Calu3 (cell line): ENCODE results near the gene IL6ST. TPM values are rescaled to one million over a fixed set of nuclear protein-coding genes. Genes with fewer than 3 reads are reported as not detected.

Source experiments
- BruUV-seq: library from RNA; stranded (reverse); fragments of 400-500 nt; replicated peaks from 2 replicates; lab custom pipeline; 2021; lab: Mats Ljungman, UMichigan
- CTCF ChIA-PET: fragments of 300-600 bp; sonication (Branson Sonifier 250); formaldehyde crosslinking; loops from one replicate; lab custom pipeline; 2022; ENCODE audit warnings: antibody characterized with exemption; lab: Charles Lee
- DNase-seq: peaks from one replicate; pipeline ENCODE4 v3.0.0; 2022
- H3K27ac Mint-ChIP-seq: one replicate; pipeline ENCODE4 v1.8.0; 2022; ENCODE audit warnings: mixed read lengths; ENCODE audit not compliant: unreplicated experiment
- H3K27me3 Mint-ChIP-seq: one replicate; pipeline ENCODE4 v1.8.0; 2022; ENCODE audit warnings: mixed read lengths; ENCODE audit not compliant: unreplicated experiment
- H3K36me3 Mint-ChIP-seq: one replicate; pipeline ENCODE4 v1.8.0; 2022; ENCODE audit warnings: mild to moderate bottlenecking, moderate library complexity, mixed read lengths; ENCODE audit not compliant: insufficient read depth, unreplicated experiment
- H3K4me1 Mint-ChIP-seq: one replicate; pipeline ENCODE4 v1.8.0; 2022; ENCODE audit warnings: mild to moderate bottlenecking, low read depth, mixed read lengths; ENCODE audit not compliant: unreplicated experiment
- H3K4me3 Mint-ChIP-seq: one replicate; pipeline ENCODE4 v1.8.0; 2022; ENCODE audit warnings: mild to moderate bottlenecking, low read depth, moderate library complexity, mixed read lengths; ENCODE audit not compliant: unreplicated experiment
- H3K9me3 Mint-ChIP-seq: one replicate; pipeline ENCODE4 v1.8.0; 2022; ENCODE audit warnings: low read depth, mixed read lengths; ENCODE audit not compliant: unreplicated experiment
- intact Hi-C: fragments of 100-400 bp; cut with micrococcal nuclease; formaldehyde crosslinking; loops from one replicate; pipeline ENCODE4 v1.10.0; 2022; ENCODE audit not compliant: unreplicated experiment
- total RNA-seq: library from RNA; stranded (reverse); gene quantifications from 2 replicates; pipeline ENCODE4 v1.2.3, GENCODE V29; 2022
- TF ChIP-seq, protein P1 (sequence below): fragments of 200-600 bp; IDR thresholded peaks from one replicate; pipeline ENCODE4 v1.8.0; 2022; ENCODE audit warnings: antibody characterized with exemption; ENCODE audit not compliant: unreplicated experiment

IL6ST gene
- total RNA-seq, 1 experiment from 2014 or later = 100 TPM

DNA sequence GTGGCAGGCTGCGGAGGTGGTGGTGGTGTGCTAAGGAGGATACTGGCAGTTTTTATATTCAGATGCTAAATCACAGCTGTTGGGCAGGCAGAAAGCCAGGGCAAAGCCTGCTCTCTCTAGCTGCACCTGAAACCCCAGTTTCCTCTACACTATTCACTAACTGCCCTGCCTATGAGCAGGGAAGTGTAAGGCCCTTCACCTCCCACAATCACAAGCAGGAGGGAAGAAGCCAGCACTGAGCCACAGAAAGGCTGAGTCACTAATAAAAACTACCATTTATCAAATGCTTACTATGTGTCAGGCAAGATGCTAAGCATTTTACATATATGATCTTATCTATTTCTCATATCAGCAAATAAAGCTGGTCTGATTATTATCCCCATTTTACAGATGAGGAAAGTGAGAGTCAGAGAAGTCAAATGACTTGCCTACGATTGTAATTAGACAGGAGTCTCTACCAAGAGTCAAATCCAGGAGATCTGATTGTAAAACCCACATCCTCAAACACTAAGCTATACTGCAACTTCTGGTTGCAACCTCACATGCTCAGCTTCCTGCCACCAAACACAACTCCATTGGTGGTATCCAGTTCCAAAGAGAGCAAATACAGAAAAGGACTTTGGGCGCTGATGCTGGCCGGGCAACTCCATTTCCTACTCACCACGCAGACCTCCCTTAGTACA is 17.7 kb upstream of the IL6ST start:
- peaks cover 8% of the 10 kb centered on the region for H3K4me1 Mint-ChIP-seq
- no peaks in the 10 kb centered on the region for H3K36me3 Mint-ChIP-seq
- TF ChIP-seq, protein P1, sequence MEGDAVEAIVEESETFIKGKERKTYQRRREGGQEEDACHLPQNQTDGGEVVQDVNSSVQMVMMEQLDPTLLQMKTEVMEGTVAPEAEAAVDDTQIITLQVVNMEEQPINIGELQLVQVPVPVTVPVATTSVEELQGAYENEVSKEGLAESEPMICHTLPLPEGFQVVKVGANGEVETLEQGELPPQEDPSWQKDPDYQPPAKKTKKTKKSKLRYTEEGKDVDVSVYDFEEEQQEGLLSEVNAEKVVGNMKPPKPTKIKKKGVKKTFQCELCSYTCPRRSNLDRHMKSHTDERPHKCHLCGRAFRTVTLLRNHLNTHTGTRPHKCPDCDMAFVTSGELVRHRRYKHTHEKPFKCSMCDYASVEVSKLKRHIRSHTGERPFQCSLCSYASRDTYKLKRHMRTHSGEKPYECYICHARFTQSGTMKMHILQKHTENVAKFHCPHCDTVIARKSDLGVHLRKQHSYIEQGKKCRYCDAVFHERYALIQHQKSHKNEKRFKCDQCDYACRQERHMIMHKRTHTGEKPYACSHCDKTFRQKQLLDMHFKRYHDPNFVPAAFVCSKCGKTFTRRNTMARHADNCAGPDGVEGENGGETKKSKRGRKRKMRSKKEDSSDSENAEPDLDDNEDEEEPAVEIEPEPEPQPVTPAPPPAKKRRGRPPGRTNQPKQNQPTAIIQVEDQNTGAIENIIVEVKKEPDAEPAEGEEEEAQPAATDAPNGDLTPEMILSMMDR = no peak
- CTCF ChIA-PET = no interaction called here
- no TSS peak for BruUV-seq
- H3K27ac Mint-ChIP-seq = no peak overlapping the region
- intact Hi-C loops = no loop called here
- no peaks in the 10 kb centered on the region for H3K27me3 Mint-ChIP-seq
- H3K9me3 Mint-ChIP-seq = no peaks in the 10 kb centered on the region
- no peak for DNase-seq
- H3K4me3 Mint-ChIP-seq = no peak overlapping the region

DNA sequence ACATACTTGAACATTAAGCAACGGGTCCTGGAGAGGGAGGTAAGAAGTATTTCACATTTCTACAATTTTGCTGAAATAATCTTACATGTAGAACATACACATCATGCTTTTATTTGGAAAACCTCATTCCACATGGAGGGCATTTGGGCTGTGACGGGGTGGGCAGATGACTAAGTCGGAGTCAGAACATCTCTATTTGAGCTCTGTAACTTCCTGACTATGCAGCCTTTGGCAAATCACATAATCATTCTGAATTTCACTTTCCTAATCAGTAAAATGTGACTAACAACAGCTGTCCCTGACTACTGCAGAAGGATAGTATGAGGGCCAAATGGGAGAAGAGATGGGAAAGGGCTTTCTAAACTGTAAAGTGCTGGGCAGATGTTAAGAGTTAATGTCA is 17.1 kb upstream of the IL6ST start:
- intact Hi-C loops = no loop called here
- no peak overlapping the region for H3K27ac Mint-ChIP-seq
- TF ChIP-seq, protein P1 = no peak
- no peak overlapping the region for H3K4me3 Mint-ChIP-seq
- no TSS peak for BruUV-seq
- CTCF ChIA-PET = no interaction called here
- no peak for DNase-seq
- no peaks in the 10 kb centered on the region for H3K9me3 Mint-ChIP-seq
- H3K4me1 Mint-ChIP-seq = peaks cover 8% of the 10 kb centered on the region
- no peaks in the 10 kb centered on the region for H3K27me3 Mint-ChIP-seq
- H3K36me3 Mint-ChIP-seq = no peaks in the 10 kb centered on the region

DNA sequence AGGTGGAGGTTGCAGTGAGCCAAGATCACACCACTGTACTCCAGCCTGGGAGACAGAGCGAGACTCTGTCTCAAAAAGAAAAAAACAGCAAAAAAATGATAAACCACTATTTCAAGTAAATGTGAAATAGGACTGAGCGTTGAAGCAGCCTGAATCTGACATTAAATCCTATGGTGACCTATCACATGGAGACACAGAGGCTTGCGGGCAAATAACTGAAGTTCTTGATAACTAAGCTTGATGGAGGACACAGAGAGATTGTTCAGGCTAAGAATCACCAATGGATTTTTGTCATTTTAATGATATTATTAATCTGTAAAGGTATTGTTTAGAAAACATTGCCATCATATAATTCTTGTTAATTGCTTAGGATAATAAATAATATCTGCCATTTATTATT is 15.7 kb upstream of the IL6ST start:
- no peaks in the 10 kb centered on the region for H3K27me3 Mint-ChIP-seq
- peaks cover 8% of the 10 kb centered on the region for H3K4me1 Mint-ChIP-seq
- no peak overlapping the region for H3K4me3 Mint-ChIP-seq
- no TSS peak for BruUV-seq
- no peaks in the 10 kb centered on the region for H3K36me3 Mint-ChIP-seq
- DNase-seq = no peak
- CTCF ChIA-PET = no interaction called here
- no peaks in the 10 kb centered on the region for H3K9me3 Mint-ChIP-seq
- no peak overlapping the region for H3K27ac Mint-ChIP-seq
- TF ChIP-seq, protein P1 = no peak
- intact Hi-C loops = no loop called here

DNA sequence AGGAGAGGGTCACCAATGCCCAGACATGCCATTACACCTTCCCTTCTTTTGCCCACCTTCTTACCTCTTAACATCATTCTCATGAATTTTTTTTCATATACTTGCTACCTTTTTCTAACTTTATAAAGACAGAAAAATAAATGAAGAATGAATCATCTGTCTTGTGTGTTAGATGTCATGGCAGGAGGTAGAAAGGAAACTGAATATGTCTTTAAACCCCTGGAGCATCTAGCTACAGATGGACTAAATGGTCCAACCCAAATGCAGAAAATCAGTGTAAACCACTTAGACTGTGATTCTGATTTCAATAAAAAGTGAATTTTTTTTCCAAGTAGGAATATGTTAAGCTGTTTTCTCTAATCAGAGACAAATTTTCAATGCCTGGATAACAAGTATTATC is 11.8 kb upstream of the IL6ST start:
- H3K9me3 Mint-ChIP-seq = no peaks in the 10 kb centered on the region
- no peak overlapping the region for H3K4me3 Mint-ChIP-seq
- H3K36me3 Mint-ChIP-seq = peaks cover 5% of the 10 kb centered on the region
- CTCF ChIA-PET = no interaction called here
- intact Hi-C loops = no loop called here
- H3K27me3 Mint-ChIP-seq = no peaks in the 10 kb centered on the region
- no peak for DNase-seq
- no TSS peak for BruUV-seq
- no peak overlapping the region for H3K27ac Mint-ChIP-seq
- peaks cover 14% of the 10 kb centered on the region for H3K4me1 Mint-ChIP-seq
- TF ChIP-seq, protein P1 = no peak
